Upper lobe of right lung (tissue), 1 donor: ENCODE results near the gene COX15. TPM values are rescaled to one million over a fixed set of nuclear protein-coding genes. Genes with fewer than 3 reads are reported as not detected.

Source experiments
- ATAC-seq: fragments of 200-7000 bp; cut with Tn5 transposase; one replicate; pipeline ENCODE4 v1.9.1; 2020; ENCODE audit warnings: mild to moderate bottlenecking, moderate library complexity
- DNase-seq: peaks from one replicate; pipeline ENCODE4 v3.0.0-alpha.2; 2020
- H3K27ac ChIP-seq: fragments of 200-600 bp; one replicate; pipeline ENCODE4 v1.8.0; 2022
- H3K27me3 ChIP-seq: fragments of 200-600 bp; one replicate; pipeline ENCODE4 v1.8.0; 2022; ENCODE audit warnings: mild to moderate bottlenecking
- H3K36me3 ChIP-seq: fragments of 200-600 bp; one replicate; pipeline ENCODE4 v1.8.0; 2022
- H3K4me1 ChIP-seq: fragments of 200-600 bp; one replicate; pipeline ENCODE4 v1.8.0; 2022
- H3K4me3 ChIP-seq: fragments of 200-600 bp; one replicate; pipeline ENCODE4 v1.8.0; 2022; ENCODE audit warnings: mild to moderate bottlenecking
- H3K9me3 ChIP-seq: fragments of 200-600 bp; one replicate; pipeline ENCODE4 v1.8.0; 2022
- CTCF ChIP-seq: fragments of 200-600 bp; IDR thresholded peaks from one replicate; pipeline ENCODE4 v1.8.0; 2022; ENCODE audit warnings: antibody characterized with exemption
- intact Hi-C: fragments of 100-400 bp; cut with DNase I; formaldehyde crosslinking; loops from one replicate; pipeline ENCODE4 v1.11.0; 2022
- total RNA-seq: library from RNA; stranded (reverse); fragmentation: NEBNext Ultra II Directional; extraction: Animal tissue kit (Norgen Biotek cat#: 25700); gene quantifications from one replicate; pipeline ENCODE4 v1.2.1, GENCODE V29; 2021
- donor health status: DM: no; HTN: yes; CAD: no; lungs with severe emphysema.

COX15 gene
- total RNA-seq, 1 donor from 2014 or later: 32.2 TPM

GRCh38 chr10:99714446-99714845 lies 17.5 kb downstream of the COX15 start:
- Histone ChIP-seq H3K4me3 (no peak overlapping the region), H3K4me1 (no peaks in the 10 kb centered on the region), H3K27me3 (no peaks in the 10 kb centered on the region), H3K9me3 (no peaks in the 10 kb centered on the region), H3K36me3 (peaks cover 84% of the 10 kb centered on the region), H3K27ac (no peak overlapping the region)
- ATAC-seq: no peak
- TF ChIP-seq CTCF: no peak
- intact Hi-C loops: no loop called here
- DNase-seq: no peak

GRCh38 chr10:99711129-99711719 lies 20.7 kb downstream of the COX15 start:
- Histone ChIP-seq H3K4me3 (no peak overlapping the region), H3K4me1 (no peaks in the 10 kb centered on the region), H3K36me3 (peaks cover 61% of the 10 kb centered on the region), H3K27ac (no peak overlapping the region), H3K9me3 (no peaks in the 10 kb centered on the region), H3K27me3 (no peaks in the 10 kb centered on the region)
- ATAC-seq (peak; percentile 84), DNase-seq (no peak)
- intact Hi-C loops: no loop called here
- TF ChIP-seq CTCF: peak; percentile 53

- intact Hi-C loops: no loop called here
- Histone ChIP-seq H3K36me3 (peaks cover 61% of the 10 kb centered on the region), H3K27ac (no peak overlapping the region), H3K27me3 (no peaks in the 10 kb centered on the region), H3K4me3 (no peak overlapping the region), H3K4me1 (no peaks in the 10 kb centered on the region), H3K9me3 (no peaks in the 10 kb centered on the region)
- ATAC-seq (peak; percentile 53), DNase-seq (no peak)
- TF ChIP-seq CTCF: no peak
Observed at GRCh38 chr10:99709480-99710229, 22.3 kb downstream of the COX15 start.

- no peaks in the 10 kb centered on the region for H3K4me1 ChIP-seq
- no peaks in the 10 kb centered on the region for H3K27me3 ChIP-seq
- H3K27ac ChIP-seq: peak overlapping the region; percentile 49
- TF ChIP-seq CTCF: no peak
- peaks cover 61% of the 10 kb centered on the region for H3K36me3 ChIP-seq
- no peak for DNase-seq
- no peak overlapping the region for H3K4me3 ChIP-seq
- no peak for ATAC-seq
- intact Hi-C loops: no loop called here
- no peaks in the 10 kb centered on the region for H3K9me3 ChIP-seq
Observed at GRCh38 chr10:99708428-99709012, 23.4 kb downstream of the COX15 start.

GRCh38 chr10:99700649-99701048 lies 31.3 kb downstream of the COX15 start:
- Histone ChIP-seq H3K27me3 (no peaks in the 10 kb centered on the region), H3K4me1 (no peaks in the 10 kb centered on the region), H3K4me3 (no peak overlapping the region), H3K9me3 (no peaks in the 10 kb centered on the region), H3K36me3 (peaks cover 96% of the 10 kb centered on the region), H3K27ac (no peak overlapping the region)
- ATAC-seq (no peak), DNase-seq (no peak)
- intact Hi-C loops: no loop called here
- TF ChIP-seq CTCF: no peak
